Keratinocyte (primary cell): ENCODE results near the gene UBE2J2. TPM values are rescaled to one million over a fixed set of nuclear protein-coding genes. Genes with fewer than 3 reads are reported as not detected.

Source experiments
- DNase-seq: peaks from one replicate; pipeline ENCODE4 v3.0.0-alpha.2; 2011; ENCODE audit warnings: low read depth, missing footprints, low spot score
- FAIRE-seq: peaks from 2 replicates; lab custom pipeline; 2011; peaks lifted over from hg19 to GRCh38; lab: Jason Lieb, UNC
- H2AFZ ChIP-seq: 2 replicates; pipeline ENCODE4 v1.6.0; 2012; ENCODE audit warnings: low read length, control low read depth, inconsistent platforms; ENCODE audit not compliant: control insufficient read depth
- H3K27ac ChIP-seq: 2 replicates; pipeline ENCODE4 v1.5.1; 2011; ENCODE audit warnings: low read length; ENCODE audit not compliant: control insufficient read depth, insufficient read depth
- H3K27me3 ChIP-seq: 3 replicates; pipeline ENCODE4 v1.6.0; 2011; ENCODE audit warnings: low read length; ENCODE audit not compliant: control insufficient read depth, insufficient read depth; ENCODE audit errors: extremely low read depth
- H3K36me3 ChIP-seq, 2 experiments: 2 replicates in 1 of 2; 3 replicates in 1 of 2; pipeline ENCODE4 v1.5.1; 2011; ENCODE audit warnings: low read length in 2 of 2, mild to moderate bottlenecking in 1 of 2; ENCODE audit not compliant: control insufficient read depth in 2 of 2, insufficient read depth in 2 of 2; ENCODE audit errors: extremely low read depth in 1 of 2
- H3K4me1 ChIP-seq: 3 replicates; pipeline ENCODE4 v1.5.1; 2011; ENCODE audit warnings: low read length; ENCODE audit not compliant: control insufficient read depth, insufficient read depth; ENCODE audit errors: extremely low read depth
- H3K4me2 ChIP-seq: 3 replicates; pipeline ENCODE4 v1.6.0; 2011; ENCODE audit warnings: low read depth, low read length; ENCODE audit not compliant: control insufficient read depth, insufficient read depth; ENCODE audit errors: extremely low read depth
- H3K4me3 ChIP-seq, 3 experiments: fragments of 200-600 bp in 1 of 3; sonication (generic) in 1 of 3; 2 replicates in 2 of 3; 3 replicates in 1 of 3; pipeline ENCODE4 v1.5.1; 2011 to 2016; ENCODE audit warnings: low read length in 3 of 3, mild to moderate bottlenecking in 3 of 3, control low read depth in 2 of 3, inconsistent platforms in 1 of 3, low read depth in 1 of 3, mixed read lengths in 1 of 3, mixed run types in 1 of 3, moderate library complexity in 1 of 3; ENCODE audit not compliant: control insufficient read depth in 2 of 3, insufficient read depth in 2 of 3; ENCODE audit errors: extremely low read depth in 1 of 3
- H3K79me2 ChIP-seq: 2 replicates; pipeline ENCODE4 v1.6.0; 2012; ENCODE audit warnings: low read length; ENCODE audit not compliant: control insufficient read depth, insufficient read depth
- H3K9ac ChIP-seq: 3 replicates; pipeline ENCODE4 v1.6.0; 2011; ENCODE audit warnings: low read length; ENCODE audit not compliant: control insufficient read depth, insufficient read depth; ENCODE audit errors: extremely low read depth
- H3K9me1 ChIP-seq: 3 replicates; pipeline ENCODE4 v1.6.0; 2011; ENCODE audit warnings: low read length; ENCODE audit not compliant: control insufficient read depth, insufficient read depth; ENCODE audit errors: extremely low read depth
- H3K9me3 ChIP-seq: 2 replicates; pipeline ENCODE4 v1.5.1; 2012; ENCODE audit warnings: low read depth, low read length; ENCODE audit not compliant: control insufficient read depth
- H4K20me1 ChIP-seq: 3 replicates; pipeline ENCODE4 v1.6.0; 2011; ENCODE audit warnings: low read length; ENCODE audit not compliant: control insufficient read depth, insufficient read depth; ENCODE audit errors: extremely low read depth
- EZH2 ChIP-seq: IDR thresholded peaks from one replicate; pipeline ENCODE4 v1.6.1; 2012; ENCODE audit warnings: inconsistent platforms, mild to moderate bottlenecking, low read length, moderate library complexity
- dilution Hi-C: fragments of 300-500 bp; cut with MboI; formaldehyde crosslinking; loops from one replicate; pipeline ENCODE4 v1.7.0; 2020; ENCODE audit warnings: low sequenced_read_pairs; ENCODE audit not compliant: extremely low pct_ligation_motif_present
- polyA plus RNA-seq, 5 experiments: library from polyadenylated mRNA; depleted of rRNA in 3 of 5; stranded (reverse) in 3 of 5; stranded (forward) in 1 of 5; unstranded in 1 of 5; fragments of >200 nt; gene quantifications; 1 replicate in 1 of 5; 2 replicates in 3 of 5; 3 replicates in 1 of 5; pipeline versions ENCODE4 v1.2.1 to v1.2.3, GENCODE V29; 2011 to 2012; ENCODE audit warnings: missing spikeins in 2 of 5, low read depth in 1 of 5, low replicate concordance in 1 of 5
- TF ChIP-seq, protein P1 (sequence below), 3 experiments: IDR thresholded peaks in 1 of 3; conservative IDR thresholded peaks in 1 of 3; optimal IDR thresholded peaks in 1 of 3; 2 replicates in 2 of 3; 3 replicates in 1 of 3; pipeline versions ENCODE3 to v1.5.1; 2011; ENCODE audit warnings: low read length in 3 of 3, mild to moderate bottlenecking in 3 of 3, moderate library complexity in 2 of 3, control low read depth in 1 of 3, inconsistent platforms in 1 of 3; ENCODE audit not compliant: insufficient read depth in 2 of 3; ENCODE audit errors: extremely low read depth in 1 of 3

UBE2J2 gene
- polyA plus RNA-seq, 1 donor (not counting 4 experiments of a cell fraction or from before 2014, with no cell fraction given), result 27.0 TPM

- Histone ChIP-seq H4K20me1 (no peaks in the 10 kb centered on the region), H3K9ac (no peak overlapping the region), H3K36me3 (peaks cover 15 to 19% of the 10 kb centered on the region in 2 experiments), H3K4me2 (no peak overlapping the region), H3K9me3 (no peaks in the 10 kb centered on the region), H2AFZ (no peak overlapping the region), H3K9me1 (peaks cover 2% of the 10 kb centered on the region), H3K27me3 (no peaks in the 10 kb centered on the region), H3K4me3 (no peak overlapping the region), H3K79me2 (no peaks in the 10 kb centered on the region), H3K4me1 (peaks cover 8% of the 10 kb centered on the region), H3K27ac (no peak overlapping the region)
- no peak for TF ChIP-seq EZH2
- TF ChIP-seq, protein P1, sequence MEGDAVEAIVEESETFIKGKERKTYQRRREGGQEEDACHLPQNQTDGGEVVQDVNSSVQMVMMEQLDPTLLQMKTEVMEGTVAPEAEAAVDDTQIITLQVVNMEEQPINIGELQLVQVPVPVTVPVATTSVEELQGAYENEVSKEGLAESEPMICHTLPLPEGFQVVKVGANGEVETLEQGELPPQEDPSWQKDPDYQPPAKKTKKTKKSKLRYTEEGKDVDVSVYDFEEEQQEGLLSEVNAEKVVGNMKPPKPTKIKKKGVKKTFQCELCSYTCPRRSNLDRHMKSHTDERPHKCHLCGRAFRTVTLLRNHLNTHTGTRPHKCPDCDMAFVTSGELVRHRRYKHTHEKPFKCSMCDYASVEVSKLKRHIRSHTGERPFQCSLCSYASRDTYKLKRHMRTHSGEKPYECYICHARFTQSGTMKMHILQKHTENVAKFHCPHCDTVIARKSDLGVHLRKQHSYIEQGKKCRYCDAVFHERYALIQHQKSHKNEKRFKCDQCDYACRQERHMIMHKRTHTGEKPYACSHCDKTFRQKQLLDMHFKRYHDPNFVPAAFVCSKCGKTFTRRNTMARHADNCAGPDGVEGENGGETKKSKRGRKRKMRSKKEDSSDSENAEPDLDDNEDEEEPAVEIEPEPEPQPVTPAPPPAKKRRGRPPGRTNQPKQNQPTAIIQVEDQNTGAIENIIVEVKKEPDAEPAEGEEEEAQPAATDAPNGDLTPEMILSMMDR (optimal IDR thresholded peaks at IDR 0.05 in 1 of 3, IDR thresholded peaks at IDR 0.05 in 1 of 3, conservative IDR thresholded peaks at IDR 0.05 in 1 of 3; ENCODE audit: extremely low read depth in 1 of 3, insufficient read depth in 2 of 3, low read length in 3 of 3), result no peak
- dilution Hi-C loops, result no loop called here
- FAIRE-seq (no peak), DNase-seq (no peak)
These were observed 57.6 kb downstream of the UBE2J2 start for GRCh38 chr1:1215881-1216605.

DNA sequence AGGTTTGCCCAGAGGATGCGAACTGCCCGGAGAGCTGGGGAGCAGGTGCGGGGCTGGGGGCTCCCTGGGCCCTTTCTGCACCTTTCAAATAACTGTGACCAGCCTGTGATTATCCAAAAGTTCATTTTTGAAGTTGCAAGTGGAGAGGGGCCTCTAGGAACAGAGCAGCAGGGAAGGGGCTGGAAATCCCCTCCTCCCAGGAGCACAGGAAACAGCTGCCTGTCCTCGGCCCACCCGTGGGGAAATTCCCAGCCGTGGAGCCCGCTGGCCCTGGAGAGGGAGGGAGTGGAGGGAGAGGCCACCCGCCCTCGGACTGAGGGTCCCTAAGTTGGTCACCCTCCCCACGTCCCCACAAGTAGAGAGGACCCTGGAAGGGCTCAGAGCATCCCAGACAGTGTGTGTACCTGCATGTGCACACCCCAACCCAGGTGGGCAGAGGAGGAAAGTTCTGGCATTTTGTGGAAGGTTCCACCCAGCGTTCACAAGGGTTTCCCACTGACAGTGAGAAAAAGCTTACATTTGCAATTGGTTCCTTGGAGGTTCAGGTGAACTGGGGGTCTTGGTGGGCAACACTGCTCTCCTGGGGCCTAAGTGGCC lies 58.5 kb downstream of the UBE2J2 start:
- no peak overlapping the region for H2AFZ ChIP-seq
- dilution Hi-C loops, result no loop called here
- H3K9me3 ChIP-seq, result no peaks in the 10 kb centered on the region
- no peak for TF ChIP-seq EZH2
- TF ChIP-seq, protein P1 (optimal IDR thresholded peaks at IDR 0.05 in 1 of 3, IDR thresholded peaks at IDR 0.05 in 1 of 3, conservative IDR thresholded peaks at IDR 0.05 in 1 of 3; ENCODE audit: extremely low read depth in 1 of 3, insufficient read depth in 2 of 3, low read length in 3 of 3), result no peak
- DNase-seq (no peak), FAIRE-seq (no peak)
- H3K36me3 ChIP-seq, result peaks cover 12 to 18% of the 10 kb centered on the region in 2 experiments
- H3K4me3 ChIP-seq, result no peak overlapping the region
- H3K4me1 ChIP-seq, result peaks cover 8% of the 10 kb centered on the region
- H3K4me2 ChIP-seq, result no peak overlapping the region
- no peak overlapping the region for H3K27ac ChIP-seq
- H3K9me1 ChIP-seq, result peaks cover 2% of the 10 kb centered on the region
- no peaks in the 10 kb centered on the region for H3K27me3 ChIP-seq
- H4K20me1 ChIP-seq, result no peaks in the 10 kb centered on the region
- H3K9ac ChIP-seq, result no peak overlapping the region
- H3K79me2 ChIP-seq, result no peaks in the 10 kb centered on the region
